Measurements from ENCODE around the gene RPTOR. TPM values are rescaled to one million over a fixed set of nuclear protein-coding genes. Genes with fewer than 3 reads are reported as not detected.

RPTOR gene
- total RNA-seq, 1 donor from 2014 or later = 21.8 TPM

- Histone ChIP-seq H3K4me3 (no peak overlapping the region), H3K27me3 (ENCODE audit: low read depth) (no peaks in the 10 kb centered on the region), H3K4me1 (peaks cover 12% of the 10 kb centered on the region), H3K27ac (replicated peaks) (no peak overlapping the region), H3K9me3 (replicated peaks) (no peaks in the 10 kb centered on the region), H3K36me3 (no peaks in the 10 kb centered on the region)
- intact Hi-C loops (cut with micrococcal nuclease) = no loop called here
- TF ChIP-seq CTCF (IDR thresholded peaks at IDR 0.05; ENCODE audit: borderline replicate concordance) = no peak
- DNase-seq = no peak
Observed at GRCh38 chr17:80745183-80745582, 200.5 kb downstream of the RPTOR start.

DNA sequence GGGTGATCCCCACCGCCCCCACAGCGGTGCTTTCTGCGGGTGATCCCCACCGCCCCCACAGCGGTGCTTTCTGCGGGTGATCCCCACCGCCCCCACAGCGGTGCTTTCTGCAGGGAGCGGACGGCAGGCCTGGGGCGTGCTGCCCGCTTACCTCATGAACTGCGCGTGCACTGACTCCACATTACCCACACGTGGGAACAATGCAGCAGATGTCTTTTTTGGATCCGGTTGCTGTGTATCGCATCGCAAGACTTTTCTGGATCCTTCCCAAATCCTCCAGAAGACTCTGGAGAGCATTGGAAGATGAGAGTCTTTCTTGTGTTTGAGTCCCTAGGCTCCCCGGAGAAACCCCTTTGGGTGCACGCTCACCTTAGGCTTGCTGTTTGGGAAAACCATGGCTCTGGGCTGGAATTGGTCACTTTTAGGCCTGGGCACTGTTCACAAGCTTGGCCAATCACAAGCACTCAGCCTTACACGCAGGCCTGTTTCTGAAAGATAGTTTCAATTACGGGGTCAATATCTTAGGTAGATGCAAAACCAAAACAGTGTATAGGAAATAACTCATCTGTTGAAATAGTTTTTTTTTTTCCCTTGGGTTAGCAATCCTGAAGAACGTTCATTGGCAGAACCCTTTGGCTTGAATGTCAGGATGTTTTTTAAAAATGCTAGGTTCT, 201.8 kb downstream of the RPTOR start:
- Histone ChIP-seq H3K9me3 (replicated peaks) (no peaks in the 10 kb centered on the region), H3K27ac (replicated peaks) (no peak overlapping the region), H3K27me3 (ENCODE audit: low read depth) (no peaks in the 10 kb centered on the region), H3K4me3 (no peak overlapping the region), H3K4me1 (peaks cover 12% of the 10 kb centered on the region), H3K36me3 (no peaks in the 10 kb centered on the region)
- no peak for DNase-seq
- no peak for TF ChIP-seq CTCF (IDR thresholded peaks at IDR 0.05; ENCODE audit: borderline replicate concordance)
- intact Hi-C loops (cut with micrococcal nuclease) = no loop called here

GRCh38 chr17:80747469-80747868, 202.8 kb downstream of the RPTOR start:
- H3K36me3 ChIP-seq = no peaks in the 10 kb centered on the region
- intact Hi-C loops (cut with micrococcal nuclease) = no loop called here
- no peak for TF ChIP-seq CTCF (IDR thresholded peaks at IDR 0.05; ENCODE audit: borderline replicate concordance)
- peaks cover 12% of the 10 kb centered on the region for H3K4me1 ChIP-seq
- DNase-seq = no peak
- H3K27me3 ChIP-seq (ENCODE audit: low read depth) = no peaks in the 10 kb centered on the region
- H3K4me3 ChIP-seq = no peak overlapping the region
- no peaks in the 10 kb centered on the region for H3K9me3 ChIP-seq (replicated peaks)
- H3K27ac ChIP-seq (replicated peaks) = no peak overlapping the region

DNA sequence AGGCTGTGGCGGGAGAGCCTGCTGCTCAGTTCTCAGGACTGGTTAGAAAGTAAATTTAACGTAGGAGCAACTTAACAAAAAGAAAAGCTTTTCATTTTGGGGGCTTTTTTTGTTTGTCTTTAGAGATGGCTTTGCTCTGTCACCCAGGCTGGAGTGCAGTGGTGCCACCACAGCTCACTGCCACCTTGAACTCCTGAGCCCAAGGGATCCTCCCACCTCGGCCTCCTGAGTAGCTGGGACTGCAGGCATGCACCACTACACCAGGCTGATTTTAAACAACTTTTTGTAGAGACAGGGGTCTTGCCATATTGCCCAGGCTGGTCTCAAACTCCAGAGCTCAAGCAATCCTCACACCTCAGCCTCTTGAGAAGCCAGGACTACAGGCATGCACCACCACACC, 205.0 kb downstream of the RPTOR start:
- H3K9me3 ChIP-seq (replicated peaks) = no peaks in the 10 kb centered on the region
- H3K4me3 ChIP-seq = no peak overlapping the region
- no peaks in the 10 kb centered on the region for H3K27me3 ChIP-seq (ENCODE audit: low read depth)
- intact Hi-C loops (cut with micrococcal nuclease) = no loop called here
- TF ChIP-seq CTCF (IDR thresholded peaks at IDR 0.05; ENCODE audit: borderline replicate concordance) = no peak
- no peak for DNase-seq
- peaks cover 9% of the 10 kb centered on the region for H3K36me3 ChIP-seq
- no peak overlapping the region for H3K27ac ChIP-seq (replicated peaks)
- H3K4me1 ChIP-seq = peaks cover 6% of the 10 kb centered on the region

DNA sequence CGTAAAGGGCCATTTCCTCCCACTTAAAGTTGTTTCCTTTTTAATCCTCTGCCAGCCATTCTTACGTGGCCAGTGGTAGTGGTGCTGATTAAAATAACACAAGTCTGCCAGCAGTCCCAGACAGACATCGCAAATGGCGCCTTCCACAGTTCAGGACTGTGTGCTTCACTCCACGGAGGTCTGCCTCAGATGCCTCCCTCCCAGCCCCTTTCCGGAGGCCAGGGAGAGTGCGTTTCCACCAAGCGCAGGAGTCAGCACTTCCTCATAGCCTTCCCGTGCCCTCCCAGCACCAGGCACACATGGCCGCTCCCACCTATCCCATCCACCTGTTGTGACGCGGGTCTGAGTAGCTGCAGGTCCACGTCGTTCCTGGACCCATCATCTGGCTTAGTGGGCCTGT, 205.6 kb downstream of the RPTOR start:
- Histone ChIP-seq H3K9me3 (replicated peaks) (no peaks in the 10 kb centered on the region), H3K27me3 (ENCODE audit: low read depth) (no peaks in the 10 kb centered on the region), H3K4me1 (peaks cover under 1% of the 10 kb centered on the region), H3K27ac (replicated peaks) (no peak overlapping the region), H3K4me3 (no peak overlapping the region), H3K36me3 (peaks cover 16% of the 10 kb centered on the region)
- TF ChIP-seq CTCF (IDR thresholded peaks at IDR 0.05; ENCODE audit: borderline replicate concordance) = no peak
- intact Hi-C loops (cut with micrococcal nuclease) = no loop called here
- no peak for DNase-seq
